Colonic mucosa (tissue), 4 donors: ENCODE data around the gene TWIST2. TPM values are rescaled to one million over a fixed set of nuclear protein-coding genes. Genes with fewer than 3 reads are reported as not detected.

Source experiments
- DNase-seq: peaks from one replicate; pipeline ENCODE4 v3.0.0-alpha.2; 2020
- H3K27ac ChIP-seq: fragments of 200-600 bp; one replicate; pipeline ENCODE4 v1.8.0; 2021
- H3K27me3 ChIP-seq: fragments of 200-600 bp; one replicate; pipeline ENCODE4 v1.8.0; 2021
- H3K36me3 ChIP-seq: fragments of 200-600 bp; one replicate; pipeline ENCODE4 v1.8.0; 2021
- H3K4me1 ChIP-seq: fragments of 200-600 bp; one replicate; pipeline ENCODE4 v1.8.0; 2021; ENCODE audit warnings: mild to moderate bottlenecking
- H3K4me3 ChIP-seq: fragments of 200-600 bp; one replicate; pipeline ENCODE4 v1.8.0; 2021
- H3K9ac ChIP-seq, 2 donors: one replicate each; pipeline ENCODE4 v1.7.0; 2013; ENCODE audit warnings: control low read depth in 2 of 2, low read depth in 2 of 2, low read length in 2 of 2
- H3K9me3 ChIP-seq: fragments of 200-600 bp; one replicate; pipeline ENCODE4 v1.8.0; 2021
- CTCF ChIP-seq: fragments of 200-600 bp; IDR thresholded peaks from one replicate; pipeline ENCODE4 v1.8.0; 2022; ENCODE audit warnings: antibody characterized with exemption, mild to moderate bottlenecking
- intact Hi-C: fragments of 100-400 bp; cut with DNase I; formaldehyde crosslinking; loops from one replicate; pipeline ENCODE4 v1.14.1; 2022
- total RNA-seq, 2 donors: library from RNA; stranded (reverse); fragmentation: NEBNext Ultra II Directional in 1 of 2; extraction: Animal tissue kit (Norgen Biotek cat#: 25700) in 1 of 2; gene quantifications; one replicate each; pipeline ENCODE4 v1.2.1, GENCODE V29; 2021
- donor health status: healthy.
- donor health status: DM: no; HTN: no; CAD: no.
- donor health status: DM: no; HTN: no; CAD: no.

TWIST2 gene
- total RNA-seq, 2 donors from 2014 or later: 0.82 to 2.7 TPM

DNA sequence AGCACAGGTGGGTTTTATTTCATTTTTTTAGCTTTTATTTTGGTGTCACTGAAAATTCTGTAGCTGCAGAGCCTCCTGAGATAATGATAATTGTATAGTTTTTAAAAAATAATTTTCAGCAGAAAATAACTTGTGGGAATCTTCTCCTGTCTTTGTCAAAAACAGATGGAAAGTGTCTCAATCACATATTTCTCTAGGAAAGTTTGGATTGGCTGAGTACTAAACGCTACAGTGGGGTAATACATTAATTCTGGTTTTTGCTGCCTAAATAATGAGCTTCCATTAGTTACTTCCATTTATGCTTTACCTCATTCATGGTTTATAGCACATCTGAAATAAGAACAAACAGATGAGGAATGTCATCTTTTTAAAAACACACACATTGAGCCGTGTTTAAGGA, 2.2 kb downstream of the TWIST2 start:
- no peak overlapping the region for H3K9ac ChIP-seq
- no peaks in the 10 kb centered on the region for H3K9me3 ChIP-seq
- H3K36me3 ChIP-seq: no peaks in the 10 kb centered on the region
- H3K27ac ChIP-seq: no peak overlapping the region
- no peaks in the 10 kb centered on the region for H3K4me1 ChIP-seq
- H3K27me3 ChIP-seq: peaks cover 33% of the 10 kb centered on the region
- peak overlapping the region; percentile 37 for H3K4me3 ChIP-seq
- no peak for DNase-seq
- TF ChIP-seq CTCF: no peak
- intact Hi-C loops: no loop called here

DNA sequence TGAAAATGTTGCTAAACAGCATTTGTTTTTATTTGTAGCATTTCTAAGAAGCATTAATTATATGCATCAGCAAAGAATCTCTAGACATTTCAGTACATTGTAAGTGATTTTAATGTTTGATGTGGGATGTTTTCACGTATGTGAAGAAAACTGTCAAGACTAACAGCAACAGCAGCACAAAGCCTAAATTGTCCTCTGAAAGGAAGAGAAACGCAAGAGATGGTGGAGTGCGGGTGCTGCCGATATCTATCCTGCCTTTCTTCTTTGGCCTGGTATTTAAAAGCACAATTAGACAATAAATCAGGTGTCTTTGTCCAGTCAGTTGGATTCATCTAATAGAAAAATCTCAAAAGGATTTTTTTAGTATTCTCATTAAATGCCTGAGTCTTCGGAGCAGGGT, 3.1 kb downstream of the TWIST2 start:
- Histone ChIP-seq H3K9ac (no peak overlapping the region), H3K4me1 (no peaks in the 10 kb centered on the region), H3K27me3 (peaks cover 33% of the 10 kb centered on the region), H3K27ac (no peak overlapping the region), H3K36me3 (no peaks in the 10 kb centered on the region), H3K4me3 (no peak overlapping the region), H3K9me3 (no peaks in the 10 kb centered on the region)
- TF ChIP-seq CTCF: no peak
- intact Hi-C loops: no loop called here
- DNase-seq: no peak

GRCh38 chr2:238851761-238852160, 3.9 kb downstream of the TWIST2 start:
- H3K36me3 ChIP-seq: no peaks in the 10 kb centered on the region
- H3K27ac ChIP-seq: no peak overlapping the region
- no peaks in the 10 kb centered on the region for H3K9me3 ChIP-seq
- H3K27me3 ChIP-seq: peaks cover 28% of the 10 kb centered on the region
- no peak overlapping the region for H3K9ac ChIP-seq
- intact Hi-C loops: no loop called here
- no peak for TF ChIP-seq CTCF
- no peaks in the 10 kb centered on the region for H3K4me1 ChIP-seq
- H3K4me3 ChIP-seq: no peak overlapping the region
- no peak for DNase-seq

DNA sequence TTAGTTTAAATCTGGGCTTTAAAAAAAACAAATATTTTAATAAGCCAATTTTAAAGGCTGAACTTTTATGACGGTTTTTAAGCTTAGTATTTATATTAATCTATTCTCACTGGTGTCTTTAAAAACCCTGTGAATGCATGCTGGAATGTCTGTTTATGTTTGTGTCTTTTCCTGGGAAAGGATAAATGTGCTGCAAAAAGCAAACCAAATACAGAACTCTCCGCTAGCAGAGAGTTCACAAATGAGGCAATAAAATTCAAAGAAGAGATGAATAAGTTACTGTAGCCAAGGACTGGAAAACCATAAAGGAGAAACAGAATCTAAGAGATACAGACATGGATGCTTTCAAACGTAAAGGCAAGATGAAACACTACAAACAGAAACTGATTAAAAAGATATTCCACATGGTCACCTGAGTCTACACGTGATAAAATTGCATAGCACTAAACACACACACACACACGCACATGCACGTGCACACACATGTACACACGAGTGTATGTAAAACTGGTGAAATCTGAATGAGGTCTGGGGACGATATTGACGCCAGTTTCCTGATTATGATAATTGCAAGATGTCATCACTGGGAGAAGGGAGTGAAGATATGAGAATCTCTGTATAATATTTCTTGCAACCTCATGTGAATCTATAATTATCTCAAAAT, 4.5 kb downstream of the TWIST2 start:
- intact Hi-C loops: no loop called here
- Histone ChIP-seq H3K4me3 (no peak overlapping the region), H3K27me3 (peaks cover 22% of the 10 kb centered on the region), H3K36me3 (no peaks in the 10 kb centered on the region), H3K27ac (no peak overlapping the region), H3K9ac (no peak overlapping the region), H3K9me3 (no peaks in the 10 kb centered on the region), H3K4me1 (no peaks in the 10 kb centered on the region)
- no peak for DNase-seq
- no peak for TF ChIP-seq CTCF

GRCh38 chr2:238853218-238853617, 5.3 kb downstream of the TWIST2 start:
- H3K9me3 ChIP-seq: no peaks in the 10 kb centered on the region
- H3K4me1 ChIP-seq: no peaks in the 10 kb centered on the region

More at GRCh38 chr2:238853218-238853617, 5.3 kb downstream of the TWIST2 start:
- Histone ChIP-seq H3K9ac (no peak overlapping the region), H3K36me3 (no peaks in the 10 kb centered on the region), H3K4me3 (no peak overlapping the region), H3K27me3 (peaks cover 16% of the 10 kb centered on the region), H3K27ac (no peak overlapping the region)
- DNase-seq: no peak
- no peak for TF ChIP-seq CTCF
- intact Hi-C loops: no loop called here
